NK-92 (cell line): Measurements from ENCODE around the gene SFRP5.

Experiments
- DNase-seq: peaks from one replicate; lab custom pipeline; 2025; ENCODE audit not compliant: unreplicated experiment; lab: John Stamatoyannopoulos, UW

SFRP5 gene

GRCh38 chr10:97766996-97767924 lies 4.5 kb downstream of the SFRP5 start:
- DNase-seq, result no peak

GRCh38 chr10:97766106-97766810 lies 5.5 kb downstream of the SFRP5 start:
- DNase-seq, result no peak

GRCh38 chr10:97765201-97765600 lies 6.6 kb downstream of the SFRP5 start:
- DNase-seq, result no peak

- DNase-seq, result no peak
These were observed 7.3 kb downstream of the SFRP5 start for GRCh38 chr10:97764519-97764931.

GRCh38 chr10:97763947-97764346 lies 7.9 kb downstream of the SFRP5 start:
- no peak for DNase-seq

DNA sequence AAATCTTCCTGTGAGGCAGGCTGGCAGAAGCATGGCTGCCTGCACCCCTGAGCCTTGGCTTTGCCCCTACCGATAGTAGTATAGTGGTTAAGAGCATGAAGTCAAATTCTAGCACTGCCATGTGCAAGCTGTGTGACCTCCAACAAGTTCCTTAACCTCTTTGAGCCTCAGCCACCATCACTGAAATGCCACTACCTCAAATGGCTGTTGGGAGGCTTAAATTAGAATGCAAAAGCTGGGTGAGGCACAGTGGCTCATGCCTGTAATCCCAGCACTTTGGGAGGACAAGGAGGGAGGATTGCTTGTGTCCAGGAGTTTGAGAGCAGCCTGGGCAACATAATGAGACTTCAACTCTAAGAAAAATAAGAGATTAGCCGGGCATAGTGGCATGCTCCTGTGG lies 8.4 kb downstream of the SFRP5 start:
- DNase-seq, result no peak

DNA sequence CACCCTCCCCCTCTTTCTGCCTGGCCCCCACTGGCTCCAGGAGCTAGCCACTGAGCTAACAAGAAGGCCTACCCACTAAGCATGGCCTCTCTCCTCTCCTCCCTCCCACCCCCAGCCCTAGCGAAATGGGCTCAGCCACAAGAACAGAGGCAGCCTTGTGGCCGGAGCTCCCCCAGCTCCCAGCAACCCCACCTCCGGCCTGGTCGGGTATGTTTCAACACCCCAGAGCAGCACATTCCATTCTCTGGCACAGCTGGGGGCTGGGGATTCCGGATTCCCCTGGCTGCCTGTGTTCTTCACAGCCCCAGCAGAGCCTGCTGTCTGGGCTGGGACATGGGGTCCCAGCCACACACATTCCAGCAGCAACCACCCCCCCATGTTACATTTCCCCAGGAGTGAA lies 9.0 kb downstream of the SFRP5 start:
- no peak for DNase-seq

GRCh38 chr10:97762056-97762455 lies 9.7 kb downstream of the SFRP5 start:
- DNase-seq, result no peak

GRCh38 chr10:97761331-97761865 lies 10.4 kb downstream of the SFRP5 start:
- no peak for DNase-seq

GRCh38 chr10:97760461-97761257 lies 11.1 kb downstream of the SFRP5 start:
- no peak for DNase-seq

GRCh38 chr10:97759946-97760345 lies 11.9 kb downstream of the SFRP5 start:
- DNase-seq, result no peak

DNA sequence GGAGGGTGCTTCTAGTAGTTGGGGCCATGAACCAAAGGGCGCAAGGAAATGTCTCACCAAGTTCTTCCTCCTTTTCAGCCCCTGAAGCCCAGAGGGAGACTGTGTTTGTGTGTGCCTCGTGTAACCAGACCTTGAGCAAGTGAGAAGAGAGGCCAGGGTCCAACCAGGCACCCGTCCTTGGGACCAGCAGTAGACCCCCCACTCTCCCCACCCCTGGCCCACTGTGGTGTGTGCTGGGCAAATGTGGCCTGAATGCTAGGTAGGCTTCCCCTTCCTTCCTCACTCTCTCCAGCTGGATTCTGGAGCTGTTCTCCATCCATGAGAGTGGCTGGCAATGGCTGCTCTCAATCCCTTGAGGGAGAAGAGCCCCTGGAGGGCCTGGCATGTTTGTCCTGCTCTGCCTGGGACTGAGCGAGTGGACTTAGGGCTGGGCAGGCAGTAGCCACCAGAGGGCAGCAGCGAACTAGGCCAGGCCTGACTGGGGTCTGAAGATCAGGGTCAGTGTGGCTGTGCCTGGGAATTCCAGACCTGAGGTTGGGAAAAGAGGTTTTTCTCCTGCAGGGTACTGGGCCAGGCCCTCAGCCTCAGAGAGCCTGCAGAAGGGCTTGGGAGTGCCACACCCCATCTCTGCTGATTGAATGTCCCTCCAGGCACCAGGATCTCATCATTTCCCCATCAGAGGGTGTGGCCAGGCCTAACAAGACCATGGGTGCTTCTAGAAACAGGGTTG lies 12.5 kb downstream of the SFRP5 start:
- no peak for DNase-seq

- no peak for DNase-seq
These were observed 14.3 kb downstream of the SFRP5 start for GRCh38 chr10:97757471-97757870.

DNA sequence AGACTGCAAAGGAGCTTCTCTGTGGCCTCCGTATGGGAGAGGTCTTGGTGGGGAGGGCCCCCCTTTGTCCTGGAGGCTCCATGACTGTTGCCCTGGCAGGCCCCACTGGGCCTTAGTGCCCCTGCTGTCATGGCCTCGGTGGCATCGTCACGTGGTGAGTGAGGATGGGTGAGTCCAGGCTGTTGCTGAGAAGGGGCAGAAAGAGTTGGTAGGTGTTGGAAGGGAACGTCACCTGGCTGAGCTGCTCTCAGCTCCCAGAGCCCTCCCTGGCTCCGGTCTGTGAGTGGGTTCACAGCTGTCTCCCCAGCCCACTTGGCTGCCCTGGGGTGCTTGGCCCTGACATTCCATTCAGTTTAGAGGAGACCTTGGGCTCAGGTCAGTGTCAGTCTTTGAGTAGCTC lies 16.1 kb downstream of the SFRP5 start:
- no peak for DNase-seq

DNA sequence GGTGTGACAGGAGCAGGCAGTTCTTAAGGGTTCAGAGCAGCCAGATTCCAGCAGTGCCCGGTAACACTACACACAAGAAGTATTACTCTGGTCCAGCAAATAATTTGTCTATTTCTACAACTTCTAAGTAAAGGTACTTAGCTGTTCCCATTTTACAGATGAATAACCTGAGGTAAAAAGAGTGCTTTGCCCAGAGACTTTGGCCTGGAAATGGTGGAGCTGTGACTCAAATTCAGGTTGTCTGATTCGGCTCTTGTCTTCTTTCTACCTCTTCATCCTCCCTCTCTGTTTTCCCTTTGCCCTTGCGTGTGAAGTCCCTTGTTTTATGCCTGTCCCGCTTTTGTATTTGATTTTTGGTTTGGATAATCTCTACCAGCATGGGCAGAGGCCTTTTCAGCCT lies 17.1 kb downstream of the SFRP5 start:
- DNase-seq, result no peak

GRCh38 chr10:97752956-97753355 lies 18.8 kb downstream of the SFRP5 start:
- no peak for DNase-seq

DNA sequence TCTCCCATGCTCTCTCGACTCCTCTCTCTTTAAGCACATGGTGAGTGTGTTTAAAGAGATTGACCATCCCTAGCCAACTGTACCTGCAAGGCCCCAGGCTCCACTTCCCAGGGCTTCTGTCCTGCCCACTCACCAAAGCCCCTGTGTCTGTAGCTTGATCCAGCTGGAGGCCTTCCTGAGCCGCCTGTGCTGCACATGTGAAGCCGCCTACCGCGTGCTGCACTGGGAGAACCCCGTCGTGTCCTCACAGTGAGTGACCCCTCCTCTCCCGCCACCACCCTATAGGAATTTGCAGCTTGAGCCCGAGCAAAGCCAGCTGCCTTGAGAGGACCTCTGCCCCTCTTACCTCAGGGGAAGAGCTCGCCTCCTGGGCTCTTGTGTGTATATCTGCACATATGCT lies 23.7 kb downstream of the SFRP5 start:
- DNase-seq, result no peak

DNA sequence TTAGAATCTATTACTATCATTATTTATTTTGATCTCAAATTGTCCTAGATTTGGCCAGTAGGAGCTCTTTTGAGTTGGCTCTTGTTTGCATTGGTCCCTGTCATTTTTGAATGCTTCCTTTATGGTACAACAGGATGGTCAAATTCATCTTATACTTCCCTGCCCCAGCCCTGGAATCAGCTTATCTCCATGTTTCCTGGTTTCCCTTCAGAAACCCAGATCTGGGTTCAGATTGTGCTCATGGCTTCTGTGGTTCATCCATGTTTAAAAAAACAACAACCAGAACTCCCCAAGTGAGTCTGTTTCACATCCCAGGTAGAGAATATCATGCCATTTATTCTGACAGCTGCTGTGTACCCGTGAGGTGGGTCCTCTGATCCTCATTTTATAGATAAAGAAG lies 24.2 kb downstream of the SFRP5 start:
- DNase-seq, result no peak

DNA sequence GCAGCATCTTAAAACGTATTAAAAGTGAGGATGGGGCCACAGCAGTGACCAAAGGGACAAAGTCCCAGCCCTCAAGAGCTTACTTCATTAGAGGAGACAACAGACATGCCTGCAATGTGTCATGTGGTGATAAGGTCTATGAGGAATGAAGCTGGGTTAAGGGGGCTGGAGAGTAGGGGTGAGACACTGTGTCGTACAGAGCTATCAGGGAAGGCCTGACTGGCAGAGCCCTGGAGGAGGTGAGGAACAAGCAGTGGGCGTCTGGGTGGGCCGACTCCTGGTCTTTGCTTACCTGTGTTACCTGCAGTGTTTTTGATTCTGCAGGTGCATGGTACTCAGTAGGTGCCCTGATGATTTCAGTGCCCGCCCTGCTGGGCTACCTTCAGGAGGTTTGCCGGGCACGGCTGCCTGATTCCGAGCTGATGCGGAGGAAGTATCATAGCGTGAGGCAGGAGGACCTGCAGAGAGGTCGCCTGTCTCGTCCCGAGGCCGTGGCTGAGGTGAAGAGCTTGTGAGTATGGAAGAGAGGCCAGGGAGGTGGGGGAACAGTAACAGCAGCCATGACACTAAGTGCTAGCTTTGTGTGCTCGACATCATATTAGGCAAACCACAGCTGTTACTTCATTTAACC lies 27.3 kb downstream of the SFRP5 start:
- DNase-seq, result no peak
